GM06990 (cell line): ENCODE results near the gene TP53TG5.

Source experiments
- DNase-seq: peaks from one replicate; pipeline ENCODE4 v3.0.0-alpha.2; 2011; ENCODE audit not compliant: insufficient read length; ENCODE audit errors: extremely low read depth
- H3K27me3 ChIP-seq: replicated peaks from 2 replicates; pipeline ENCODE4 v1.6.0; 2011; ENCODE audit warnings: low read length; ENCODE audit not compliant: control insufficient read depth, insufficient read depth
- H3K36me3 ChIP-seq: 2 replicates; pipeline ENCODE4 v1.5.1; 2011; ENCODE audit warnings: low read length; ENCODE audit not compliant: control insufficient read depth, insufficient read depth
- H3K4me3 ChIP-seq: replicated peaks from 2 replicates; pipeline ENCODE4 v1.5.1; 2011; ENCODE audit warnings: low read depth, mild to moderate bottlenecking, control low read depth, low read length
- TF ChIP-seq, protein P1 (sequence below): IDR thresholded peaks from 2 replicates; pipeline ENCODE4 v1.5.1; 2011; ENCODE audit warnings: low read length, control low read depth, mild to moderate bottlenecking, inconsistent platforms; ENCODE audit not compliant: insufficient read depth, poor library complexity, severe bottlenecking

The TP53TG5 gene

DNA sequence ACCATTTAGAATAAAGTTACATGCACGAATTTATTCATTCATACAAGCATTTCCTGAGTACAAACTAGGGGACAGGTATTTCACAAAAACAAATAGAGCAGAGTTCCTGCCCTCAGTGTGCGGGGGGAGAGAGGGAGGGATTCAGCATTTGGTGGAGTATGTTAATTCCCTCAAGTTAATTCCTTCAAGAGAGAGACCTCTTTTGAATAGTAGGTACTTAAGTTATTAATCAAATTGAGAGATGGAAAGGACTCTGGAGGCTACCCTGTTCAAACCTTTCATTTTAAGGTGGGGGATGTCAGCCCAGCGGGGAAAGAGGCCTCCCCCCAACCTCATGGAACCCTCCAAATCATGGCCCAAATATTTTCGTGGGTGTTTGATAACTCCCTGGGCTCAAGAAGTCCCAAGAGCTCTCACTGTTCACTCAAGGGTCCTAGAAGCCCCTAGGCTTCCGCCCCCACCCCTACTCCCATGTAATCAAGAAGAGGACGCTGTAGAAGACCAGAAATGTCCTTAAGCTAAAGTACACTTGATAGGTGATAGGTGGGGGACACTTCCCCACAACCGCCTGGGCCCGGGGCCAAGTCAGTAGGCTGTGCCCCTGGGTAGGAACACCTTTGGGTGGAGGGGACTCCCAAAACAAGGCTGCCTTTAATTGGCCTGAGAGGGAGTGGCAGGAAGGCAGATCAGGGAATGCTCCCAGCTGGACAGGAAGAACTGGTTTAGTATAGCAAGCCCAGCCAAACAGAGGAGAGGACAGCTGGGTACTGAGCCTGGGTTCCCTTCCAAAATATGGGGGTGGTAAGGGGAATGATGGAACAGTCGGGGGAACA, 32.8 kb downstream of the TP53TG5 start:
- Histone ChIP-seq H3K36me3 (no peaks in the 10 kb centered on the region), H3K4me3 (no peak overlapping the region), H3K27me3 (no peaks in the 10 kb centered on the region)
- TF ChIP-seq, protein P1, sequence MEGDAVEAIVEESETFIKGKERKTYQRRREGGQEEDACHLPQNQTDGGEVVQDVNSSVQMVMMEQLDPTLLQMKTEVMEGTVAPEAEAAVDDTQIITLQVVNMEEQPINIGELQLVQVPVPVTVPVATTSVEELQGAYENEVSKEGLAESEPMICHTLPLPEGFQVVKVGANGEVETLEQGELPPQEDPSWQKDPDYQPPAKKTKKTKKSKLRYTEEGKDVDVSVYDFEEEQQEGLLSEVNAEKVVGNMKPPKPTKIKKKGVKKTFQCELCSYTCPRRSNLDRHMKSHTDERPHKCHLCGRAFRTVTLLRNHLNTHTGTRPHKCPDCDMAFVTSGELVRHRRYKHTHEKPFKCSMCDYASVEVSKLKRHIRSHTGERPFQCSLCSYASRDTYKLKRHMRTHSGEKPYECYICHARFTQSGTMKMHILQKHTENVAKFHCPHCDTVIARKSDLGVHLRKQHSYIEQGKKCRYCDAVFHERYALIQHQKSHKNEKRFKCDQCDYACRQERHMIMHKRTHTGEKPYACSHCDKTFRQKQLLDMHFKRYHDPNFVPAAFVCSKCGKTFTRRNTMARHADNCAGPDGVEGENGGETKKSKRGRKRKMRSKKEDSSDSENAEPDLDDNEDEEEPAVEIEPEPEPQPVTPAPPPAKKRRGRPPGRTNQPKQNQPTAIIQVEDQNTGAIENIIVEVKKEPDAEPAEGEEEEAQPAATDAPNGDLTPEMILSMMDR = no peak
- DNase-seq = no peak

GRCh38 chr20:45344168-45344860, 33.8 kb downstream of the TP53TG5 start:
- no peak for DNase-seq

GRCh38 chr20:45343532-45344167, 34.5 kb downstream of the TP53TG5 start:
- TF ChIP-seq, protein P1 = no peak
- Histone ChIP-seq H3K4me3 (no peak overlapping the region), H3K27me3 (no peaks in the 10 kb centered on the region; the same call in 1 of the 2 replicates), H3K36me3 (no peaks in the 10 kb centered on the region)
- DNase-seq = no peak

More at GRCh38 chr20:45344168-45344860, 33.8 kb downstream of the TP53TG5 start:
- no peaks in the 10 kb centered on the region; the same call in 1 of the 2 replicates for H3K27me3 ChIP-seq
- H3K36me3 ChIP-seq = no peaks in the 10 kb centered on the region
- TF ChIP-seq, protein P1 = no peak
- H3K4me3 ChIP-seq = no peak overlapping the region

GRCh38 chr20:45342855-45343531, 35.1 kb downstream of the TP53TG5 start:
- no peak for DNase-seq
- H3K4me3 ChIP-seq = no peak overlapping the region
- no peaks in the 10 kb centered on the region for H3K36me3 ChIP-seq
- TF ChIP-seq, protein P1 = no peak
- no peaks in the 10 kb centered on the region; the same call in 1 of the 2 replicates for H3K27me3 ChIP-seq

DNA sequence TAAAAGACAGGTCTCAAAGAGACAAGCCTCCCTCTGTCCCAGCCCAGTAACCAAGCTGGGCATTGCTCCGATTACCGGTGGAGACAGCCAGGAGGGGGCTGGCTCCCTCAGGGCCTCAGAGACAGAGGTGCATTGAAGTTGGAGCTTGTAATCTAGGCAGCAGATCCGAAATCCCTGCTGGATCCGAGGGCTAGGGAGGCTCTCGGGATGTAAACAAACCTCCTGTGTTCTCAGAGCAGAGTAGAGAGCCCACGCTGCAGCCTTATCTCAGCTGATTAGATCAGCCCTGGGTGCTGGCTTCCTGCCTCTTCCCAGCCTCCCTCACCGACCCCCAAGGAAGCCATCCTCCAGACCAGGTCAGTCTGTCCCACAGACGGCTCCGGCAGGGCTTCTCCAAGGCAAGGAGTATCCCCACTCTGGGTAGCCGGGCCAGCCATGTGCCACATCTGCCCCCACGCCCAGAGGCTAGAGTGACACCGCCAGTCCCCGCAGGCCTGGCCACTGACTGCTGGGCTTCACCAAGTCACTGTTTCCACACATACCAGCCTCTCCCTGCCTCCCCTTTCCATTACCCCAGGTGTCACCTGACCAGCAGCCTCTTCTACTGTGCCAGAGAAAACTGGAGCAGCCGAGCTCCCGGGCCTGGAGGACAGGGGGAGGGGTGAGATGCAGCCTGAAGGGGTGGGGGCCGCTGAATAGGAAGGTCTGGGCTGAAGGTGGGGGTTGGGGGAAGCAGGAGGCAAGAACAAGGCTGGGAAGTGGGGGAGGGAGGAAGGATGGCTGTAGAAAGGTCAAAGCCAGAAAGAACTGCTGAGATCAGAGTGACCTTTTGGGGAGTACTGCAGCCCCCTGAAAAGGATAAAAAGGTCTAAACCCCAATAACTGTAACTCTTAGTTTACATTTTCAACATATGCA, 35.9 kb downstream of the TP53TG5 start:
- no peak overlapping the region for H3K4me3 ChIP-seq
- H3K27me3 ChIP-seq = no peaks in the 10 kb centered on the region; the same call in 1 of the 2 replicates
- H3K36me3 ChIP-seq = no peaks in the 10 kb centered on the region
- no peak for DNase-seq
- TF ChIP-seq, protein P1 = no peak
